Calu3 (cell line): ENCODE results near the gene KDM7A. TPM values are rescaled to one million over a fixed set of nuclear protein-coding genes. Genes with fewer than 3 reads are reported as not detected.

Experiments used
- BruUV-seq: library from RNA; stranded (reverse); fragments of 400-500 nt; replicated peaks from 2 replicates; lab custom pipeline; 2021; lab: Mats Ljungman, UMichigan
- CTCF ChIA-PET: fragments of 300-600 bp; sonication (Branson Sonifier 250); formaldehyde crosslinking; loops from one replicate; lab custom pipeline; 2022; ENCODE audit warnings: antibody characterized with exemption; lab: Charles Lee
- DNase-seq: peaks from one replicate; pipeline ENCODE4 v3.0.0; 2022
- H3K27ac Mint-ChIP-seq: one replicate; pipeline ENCODE4 v1.8.0; 2022; ENCODE audit warnings: mixed read lengths; ENCODE audit not compliant: unreplicated experiment
- H3K27me3 Mint-ChIP-seq: one replicate; pipeline ENCODE4 v1.8.0; 2022; ENCODE audit warnings: mixed read lengths; ENCODE audit not compliant: unreplicated experiment
- H3K36me3 Mint-ChIP-seq: one replicate; pipeline ENCODE4 v1.8.0; 2022; ENCODE audit warnings: mild to moderate bottlenecking, moderate library complexity, mixed read lengths; ENCODE audit not compliant: insufficient read depth, unreplicated experiment
- H3K4me1 Mint-ChIP-seq: one replicate; pipeline ENCODE4 v1.8.0; 2022; ENCODE audit warnings: mild to moderate bottlenecking, low read depth, mixed read lengths; ENCODE audit not compliant: unreplicated experiment
- H3K4me3 Mint-ChIP-seq: one replicate; pipeline ENCODE4 v1.8.0; 2022; ENCODE audit warnings: mild to moderate bottlenecking, low read depth, moderate library complexity, mixed read lengths; ENCODE audit not compliant: unreplicated experiment
- H3K9me3 Mint-ChIP-seq: one replicate; pipeline ENCODE4 v1.8.0; 2022; ENCODE audit warnings: low read depth, mixed read lengths; ENCODE audit not compliant: unreplicated experiment
- intact Hi-C: fragments of 100-400 bp; cut with micrococcal nuclease; formaldehyde crosslinking; loops from one replicate; pipeline ENCODE4 v1.10.0; 2022; ENCODE audit not compliant: unreplicated experiment
- total RNA-seq: library from RNA; stranded (reverse); gene quantifications from 2 replicates; pipeline ENCODE4 v1.2.3, GENCODE V29; 2022
- TF ChIP-seq, protein P1 (sequence below): fragments of 200-600 bp; IDR thresholded peaks from one replicate; pipeline ENCODE4 v1.8.0; 2022; ENCODE audit warnings: antibody characterized with exemption; ENCODE audit not compliant: unreplicated experiment

The KDM7A gene
- total RNA-seq, 1 experiment from 2014 or later = 2.7 TPM

- Mint-ChIP-seq H3K4me3 (no peak overlapping the region), H3K36me3 (peaks cover 11% of the 10 kb centered on the region), H3K4me1 (peaks cover 23% of the 10 kb centered on the region), H3K27ac (no peak overlapping the region), H3K27me3 (no peaks in the 10 kb centered on the region), H3K9me3 (no peaks in the 10 kb centered on the region)
- CTCF ChIA-PET = interaction anchor here (0.6 kb wide), 1 partner anchor 998 kb away, joined by 3 read pairs; no protein-coding TSS in a partner anchor
- BruUV-seq = no TSS peak
- DNase-seq = no peak
- intact Hi-C loops = loop anchor here (5.0 kb wide), 1 partner anchor 423 kb away; the partner anchor contains the start of gene MKRN1
- TF ChIP-seq, protein P1, sequence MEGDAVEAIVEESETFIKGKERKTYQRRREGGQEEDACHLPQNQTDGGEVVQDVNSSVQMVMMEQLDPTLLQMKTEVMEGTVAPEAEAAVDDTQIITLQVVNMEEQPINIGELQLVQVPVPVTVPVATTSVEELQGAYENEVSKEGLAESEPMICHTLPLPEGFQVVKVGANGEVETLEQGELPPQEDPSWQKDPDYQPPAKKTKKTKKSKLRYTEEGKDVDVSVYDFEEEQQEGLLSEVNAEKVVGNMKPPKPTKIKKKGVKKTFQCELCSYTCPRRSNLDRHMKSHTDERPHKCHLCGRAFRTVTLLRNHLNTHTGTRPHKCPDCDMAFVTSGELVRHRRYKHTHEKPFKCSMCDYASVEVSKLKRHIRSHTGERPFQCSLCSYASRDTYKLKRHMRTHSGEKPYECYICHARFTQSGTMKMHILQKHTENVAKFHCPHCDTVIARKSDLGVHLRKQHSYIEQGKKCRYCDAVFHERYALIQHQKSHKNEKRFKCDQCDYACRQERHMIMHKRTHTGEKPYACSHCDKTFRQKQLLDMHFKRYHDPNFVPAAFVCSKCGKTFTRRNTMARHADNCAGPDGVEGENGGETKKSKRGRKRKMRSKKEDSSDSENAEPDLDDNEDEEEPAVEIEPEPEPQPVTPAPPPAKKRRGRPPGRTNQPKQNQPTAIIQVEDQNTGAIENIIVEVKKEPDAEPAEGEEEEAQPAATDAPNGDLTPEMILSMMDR = no peak
These were observed 122.0 kb downstream of the KDM7A start for GRCh38 chr7:140054751-140055150.

- Mint-ChIP-seq H3K9me3 (no peaks in the 10 kb centered on the region), H3K4me1 (peaks cover 23% of the 10 kb centered on the region), H3K27ac (no peak overlapping the region), H3K27me3 (no peaks in the 10 kb centered on the region), H3K4me3 (no peak overlapping the region), H3K36me3 (peaks cover 5% of the 10 kb centered on the region)
- TF ChIP-seq, protein P1 = no peak
- CTCF ChIA-PET = interaction anchor here (0.6 kb wide), 1 partner anchor 998 kb away, joined by 3 read pairs; no protein-coding TSS in a partner anchor
- no peak for DNase-seq
- intact Hi-C loops = no loop called here
- no TSS peak for BruUV-seq
These were observed 122.8 kb downstream of the KDM7A start for GRCh38 chr7:140053812-140054539.

DNA sequence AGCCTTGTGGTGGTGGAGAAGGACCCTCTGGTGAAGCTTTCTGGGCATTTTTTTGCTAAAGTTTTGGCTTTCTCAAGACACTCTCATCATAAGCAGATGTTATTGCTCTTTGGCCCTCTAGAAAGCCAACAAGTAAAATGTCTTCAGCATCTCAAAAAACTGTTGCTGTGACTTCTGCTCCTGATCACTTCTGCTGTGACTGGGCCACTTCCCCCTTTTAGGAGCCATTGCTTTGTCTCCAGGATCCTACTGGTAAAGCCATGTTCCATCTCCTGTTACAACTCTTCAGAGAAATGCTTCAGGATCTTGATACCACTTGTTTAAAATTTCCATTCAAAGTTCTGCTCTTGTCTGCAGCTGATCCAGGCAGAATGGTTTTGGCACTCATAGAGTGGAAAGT is 125.0 kb downstream of the KDM7A start:
- intact Hi-C loops = no loop called here
- Mint-ChIP-seq H3K9me3 (no peaks in the 10 kb centered on the region), H3K4me3 (no peak overlapping the region), H3K27me3 (no peaks in the 10 kb centered on the region), H3K36me3 (peaks cover 3% of the 10 kb centered on the region), H3K27ac (no peak overlapping the region), H3K4me1 (peaks cover 16% of the 10 kb centered on the region)
- CTCF ChIA-PET = no interaction called here
- no TSS peak for BruUV-seq
- no peak for DNase-seq
- TF ChIP-seq, protein P1 = no peak

GRCh38 chr7:140050100-140050499 is 126.7 kb downstream of the KDM7A start:
- H3K27me3 Mint-ChIP-seq = no peaks in the 10 kb centered on the region
- CTCF ChIA-PET = no interaction called here
- TF ChIP-seq, protein P1 = no peak
- no peaks in the 10 kb centered on the region for H3K9me3 Mint-ChIP-seq
- BruUV-seq = no TSS peak
- H3K27ac Mint-ChIP-seq = no peak overlapping the region
- no peak for DNase-seq
- intact Hi-C loops = no loop called here
- no peak overlapping the region for H3K4me3 Mint-ChIP-seq
- H3K36me3 Mint-ChIP-seq = no peaks in the 10 kb centered on the region
- H3K4me1 Mint-ChIP-seq = peaks cover 16% of the 10 kb centered on the region
